Fibroblast of lung (primary cell): Measurements from ENCODE around the gene TRAF6. TPM values are rescaled to one million over a fixed set of nuclear protein-coding genes. Genes with fewer than 3 reads are reported as not detected.

ENCODE experiments used
- DNase-seq, 2 donors: peaks; one replicate each; pipeline versions ENCODE4 v3.0.0 to v3.0.0-alpha.2; 2010; ENCODE audit warnings: low read depth in 2 of 2
- H2AFZ ChIP-seq: 2 replicates; pipeline ENCODE4 v1.5.1; 2012; ENCODE audit warnings: low read length, control low read depth, inconsistent platforms
- H3K27ac ChIP-seq: 2 replicates; pipeline ENCODE4 v1.5.1; 2011; ENCODE audit warnings: low read length, control low read depth; ENCODE audit not compliant: insufficient read depth
- H3K27me3 ChIP-seq: 2 replicates; pipeline ENCODE4 v1.5.1; 2011; ENCODE audit warnings: mild to moderate bottlenecking, low read length; ENCODE audit not compliant: control insufficient read depth, insufficient read depth
- H3K36me3 ChIP-seq: 2 replicates; pipeline ENCODE4 v1.5.1; 2011; ENCODE audit warnings: low read length; ENCODE audit not compliant: control insufficient read depth, insufficient read depth
- H3K4me1 ChIP-seq: 2 replicates; pipeline ENCODE4 v1.5.1; 2011; ENCODE audit warnings: low read length; ENCODE audit not compliant: control insufficient read depth, insufficient read depth; ENCODE audit errors: extremely low read depth
- H3K4me2 ChIP-seq: 2 replicates; pipeline ENCODE4 v1.5.1; 2011; ENCODE audit warnings: low read length, control low read depth; ENCODE audit not compliant: insufficient read depth; ENCODE audit errors: extremely low read depth
- H3K4me3 ChIP-seq, 4 experiments: fragments of 200-600 bp in 1 of 4; sonication (generic) in 1 of 4; replicated peaks in 1 of 4; 2 replicates each; pipeline ENCODE4 v1.5.1; 2011 to 2016; ENCODE audit warnings: low read length in 4 of 4, low read depth in 3 of 4, mild to moderate bottlenecking in 3 of 4, control low read depth in 2 of 4, inconsistent platforms in 1 of 4, mixed read lengths in 1 of 4; ENCODE audit not compliant: insufficient read depth in 1 of 4; ENCODE audit errors: control extremely low read depth in 1 of 4
- H3K79me2 ChIP-seq: 2 replicates; pipeline ENCODE4 v1.5.1; 2012; ENCODE audit warnings: mild to moderate bottlenecking, low read length, inconsistent platforms; ENCODE audit not compliant: control insufficient read depth, insufficient read depth
- H3K9ac ChIP-seq: 2 replicates; pipeline ENCODE4 v1.5.1; 2011; ENCODE audit warnings: mild to moderate bottlenecking, low read length, control low read depth; ENCODE audit not compliant: insufficient read depth
- H3K9me3 ChIP-seq: 2 replicates; pipeline ENCODE4 v1.5.1; 2012; ENCODE audit warnings: low read depth, low read length; ENCODE audit not compliant: control insufficient read depth, insufficient read depth
- H4K20me1 ChIP-seq: 2 replicates; pipeline ENCODE4 v1.5.1; 2011; ENCODE audit warnings: low read length; ENCODE audit not compliant: control insufficient read depth, insufficient read depth; ENCODE audit errors: extremely low read depth
- CTCF ChIP-seq, 2 donors: IDR thresholded peaks in 1 of 2; conservative IDR thresholded peaks in 1 of 2; 1 replicate in 1 of 2; 2 replicates in 1 of 2; pipeline ENCODE4 v1.5.1; 2011 to 2012; ENCODE audit warnings: low read length in 2 of 2, control low read depth in 1 of 2, inconsistent platforms in 1 of 2, low read depth in 1 of 2, mild to moderate bottlenecking in 1 of 2
- EZH2 ChIP-seq: IDR thresholded peaks from 2 replicates; pipeline ENCODE4 v1.5.1; 2012; ENCODE audit warnings: low read length, control low read depth, mild to moderate bottlenecking; ENCODE audit errors: missing control alignments
- polyA plus RNA-seq, 2 donors: library from polyadenylated mRNA; depleted of rRNA in 1 of 2; stranded (reverse) in 1 of 2; unstranded in 1 of 2; fragments of >200 nt; gene quantifications; 2 replicates each; pipeline ENCODE4 v1.2.1, GENCODE V29; 2011 to 2012; ENCODE audit warnings: missing spikeins in 1 of 2
- total RNA-seq: library from RNA; depleted of rRNA; stranded (reverse); fragments of >200 nt; gene quantifications from 2 replicates; pipeline ENCODE4 v1.2.1, GENCODE V29; 2014

Gene TRAF6
- total and polyA plus RNA-seq, 2 donors (not counting 1 experiment from before 2014, with no cell fraction given) = 6.6 to 9.0 TPM

DNA sequence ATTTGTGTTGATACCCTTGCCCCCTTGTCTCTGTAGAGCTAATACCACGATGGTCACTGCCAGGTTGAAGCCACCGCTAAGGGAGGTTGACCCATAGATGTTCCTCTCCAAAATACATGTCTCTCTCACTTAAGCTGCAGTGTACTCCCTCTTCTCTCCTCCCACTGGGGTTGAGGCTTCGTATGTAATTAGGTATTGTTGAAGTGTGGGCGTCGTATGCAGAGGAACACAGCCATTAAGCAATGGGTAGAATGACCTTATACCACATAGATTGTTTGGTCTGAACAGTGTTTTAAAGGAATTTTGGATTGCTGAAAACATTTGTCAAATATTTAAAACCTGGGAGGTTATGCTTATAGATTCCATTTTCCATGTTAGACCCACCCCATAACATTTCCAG, 71.9 kb downstream of the TRAF6 start:
- H2AFZ ChIP-seq = no peak overlapping the region
- no peaks in the 10 kb centered on the region for H3K79me2 ChIP-seq
- H3K4me2 ChIP-seq = no peak overlapping the region
- no peaks in the 10 kb centered on the region for H3K27me3 ChIP-seq
- no peaks in the 10 kb centered on the region for H4K20me1 ChIP-seq
- no peak overlapping the region for H3K27ac ChIP-seq
- TF ChIP-seq EZH2 = no peak
- no peak for TF ChIP-seq CTCF (conservative IDR thresholded peaks at IDR 0.05 in 1 of 2, IDR thresholded peaks at IDR 0.05 in 1 of 2; ENCODE audit: low read depth in 1 of 2, low read length in 2 of 2)
- H3K4me3 ChIP-seq = no peak overlapping the region
- H3K4me1 ChIP-seq = no peaks in the 10 kb centered on the region
- H3K9me3 ChIP-seq = no peaks in the 10 kb centered on the region
- no peak overlapping the region for H3K9ac ChIP-seq
- DNase-seq = no peak
- no peaks in the 10 kb centered on the region for H3K36me3 ChIP-seq

GRCh38 chr11:36437413-36437812, 72.7 kb downstream of the TRAF6 start:
- no peak overlapping the region for H3K9ac ChIP-seq
- H4K20me1 ChIP-seq = no peaks in the 10 kb centered on the region
- H3K4me1 ChIP-seq = no peaks in the 10 kb centered on the region
- no peaks in the 10 kb centered on the region for H3K36me3 ChIP-seq
- no peak overlapping the region for H2AFZ ChIP-seq
- no peak for DNase-seq
- H3K9me3 ChIP-seq = no peaks in the 10 kb centered on the region
- no peak overlapping the region for H3K4me2 ChIP-seq
- TF ChIP-seq EZH2 = no peak
- TF ChIP-seq CTCF (conservative IDR thresholded peaks at IDR 0.05 in 1 of 2, IDR thresholded peaks at IDR 0.05 in 1 of 2; ENCODE audit: low read depth in 1 of 2, low read length in 2 of 2) = no peak
- H3K27me3 ChIP-seq = no peaks in the 10 kb centered on the region
- H3K79me2 ChIP-seq = no peaks in the 10 kb centered on the region
- H3K4me3 ChIP-seq = no peak overlapping the region
- no peak overlapping the region for H3K27ac ChIP-seq

Other genes starting within 250 kb of the TRAF6 start
- gene COMMD9, start 220.8 kb downstream of the TRAF6 start, total RNA-seq = 15.4 and 21.8 TPM in 2 replicates
- gene COMMD9, start 220.8 kb downstream of the TRAF6 start, polyA plus RNA-seq = 56.1 and 77.9 TPM in 2 replicates
- gene PRR5L, start 214.0 kb downstream of the TRAF6 start, total RNA-seq = 2.8 and 6.2 TPM in 2 replicates
- 0.54 and 6.3 TPM in 2 replicates for gene PRR5L, start 214.0 kb downstream of the TRAF6 start, polyA plus RNA-seq
- 0.77 and 0.99 TPM in 2 replicates for gene RAG1, start 57.7 kb upstream of the TRAF6 start, total RNA-seq
- 0.08 and 0.18 TPM in 2 replicates for gene RAG1, start 57.7 kb upstream of the TRAF6 start, polyA plus RNA-seq
- 41.1 and 47.0 TPM in 2 replicates for gene IFTAP, start 84.2 kb upstream of the TRAF6 start, total RNA-seq
- 34.6 and 42.7 TPM in 2 replicates for gene IFTAP, start 84.2 kb upstream of the TRAF6 start, polyA plus RNA-seq
- not detected in 2 replicates for gene RAG2, start 88.0 kb upstream of the TRAF6 start, total RNA-seq
- not detected in 2 replicates for gene RAG2, start 88.0 kb upstream of the TRAF6 start, polyA plus RNA-seq